Skeletal muscle tissue (tissue), 4 donors: ENCODE measurements around the gene ZFP37. TPM values are rescaled to one million over a fixed set of nuclear protein-coding genes. Genes with fewer than 3 reads are reported as not detected.
"Not testable (repeated sequence)": the region's sequence is repeated elsewhere in the genome, so short reads cannot be mapped to it uniquely, and the experiment has no call there.

Source experiments
- H3K27ac ChIP-seq: one replicate; pipeline ENCODE4 v1.7.0; 2013; ENCODE audit warnings: mild to moderate bottlenecking, low read depth, low read length, inconsistent platforms
- H3K27me3 ChIP-seq, 3 donors: one replicate each; pipeline ENCODE4 v1.7.0; 2013; ENCODE audit warnings: low read length in 3 of 3; ENCODE audit not compliant: control insufficient read depth in 3 of 3, insufficient read depth in 3 of 3
- H3K36me3 ChIP-seq, 3 donors: one replicate each; pipeline ENCODE4 v1.7.0; 2013; ENCODE audit warnings: low read length in 3 of 3; ENCODE audit not compliant: control insufficient read depth in 3 of 3, insufficient read depth in 3 of 3
- H3K4me1 ChIP-seq, 3 donors: one replicate each; pipeline ENCODE4 v1.7.0; 2013; ENCODE audit warnings: low read length in 3 of 3, mild to moderate bottlenecking in 3 of 3; ENCODE audit not compliant: control insufficient read depth in 3 of 3, insufficient read depth in 3 of 3
- H3K4me3 ChIP-seq, 3 donors: one replicate each; pipeline ENCODE4 v1.7.0; 2013; ENCODE audit warnings: low read length in 3 of 3
- H3K9ac ChIP-seq, 3 donors: one replicate each; pipeline ENCODE4 v1.7.0; 2013; ENCODE audit warnings: low read length in 3 of 3, mild to moderate bottlenecking in 3 of 3, moderate library complexity in 2 of 3, low read depth in 1 of 3
- H3K9me3 ChIP-seq, 3 donors: one replicate each; pipeline ENCODE4 v1.7.0; 2013; ENCODE audit warnings: low read length in 3 of 3; ENCODE audit not compliant: control insufficient read depth in 3 of 3
- total RNA-seq: library from RNA; depleted of rRNA; stranded (reverse); fragments of >200 nt; gene quantifications from one replicate; pipeline ENCODE4 v1.2.3, GENCODE V29; 2014
- donor health status: Osteomylitis.

The ZFP37 gene
- total RNA-seq, 1 donor from 2014 or later, result 3.1 TPM

DNA sequence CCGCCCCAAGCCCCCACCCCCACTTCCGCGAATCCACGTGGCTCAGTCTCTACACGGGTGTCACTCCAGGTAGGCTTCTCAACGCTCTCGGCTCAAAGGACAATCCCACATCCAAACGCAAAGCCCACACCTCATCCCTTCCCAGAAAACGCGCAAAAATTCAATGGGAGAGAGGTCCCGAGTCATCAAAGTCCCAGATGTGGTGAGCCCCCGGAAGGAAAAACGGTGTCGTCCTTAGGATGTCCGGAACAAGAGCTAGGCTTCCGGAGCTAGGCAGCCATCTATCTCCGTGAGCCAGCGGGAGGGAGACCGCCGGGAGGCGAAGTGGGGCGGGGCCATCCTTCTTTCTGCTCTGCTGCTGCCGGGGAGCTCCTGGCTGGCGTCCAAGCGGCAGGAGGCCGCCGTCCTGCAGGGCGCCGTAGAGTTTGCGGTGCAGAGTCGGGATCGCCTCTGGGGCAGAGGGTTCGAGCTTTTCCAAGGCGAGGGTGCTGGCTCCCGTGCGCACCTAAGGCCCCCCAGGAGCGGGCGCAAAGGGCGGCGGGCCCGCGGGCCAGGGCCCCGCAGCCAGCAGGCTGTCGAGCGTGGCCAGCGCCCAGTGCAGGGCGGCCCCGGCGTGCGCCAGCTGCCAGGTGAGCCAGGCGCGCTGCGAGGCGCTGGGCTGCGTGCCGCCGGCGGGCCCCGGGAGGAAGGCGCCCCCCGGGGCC lies 3.2 kb upstream of the ZFP37 start:
- peak overlapping the region in 1 of 3 donors; percentile 13 for H3K4me3 ChIP-seq
- H3K9ac ChIP-seq, result not testable (repeated sequence)

GRCh38 chr9:113057193-113057592 lies 669 bp upstream of the ZFP37 start:
- H3K9me3 ChIP-seq, result peaks cover 5 to 31% (median 19%) of the 10 kb centered on the region in 3 donors
- H3K27ac ChIP-seq, result peak overlapping the region; percentile 21
- peaks cover 15 to 17% (median 16%) of the 10 kb centered on the region in 3 donors for H3K27me3 ChIP-seq

More for the DNA sequence above, 3.2 kb upstream of the ZFP37 start:
- not testable (repeated sequence) for H3K27ac ChIP-seq, H3K36me3 ChIP-seq
- Histone ChIP-seq H3K9me3 (peaks cover 5 to 19% (median 12%) of the 10 kb centered on the region in 3 donors), H3K4me1 (peaks cover 4 to 10% (median 9%) of the 10 kb centered on the region in 3 donors), H3K27me3 (peaks cover 21 to 24% (median 22%) of the 10 kb centered on the region in 3 donors)

GRCh38 chr9:113042884-113043657 lies 13.5 kb downstream of the ZFP37 start:
- Histone ChIP-seq H3K4me3 (peak overlapping the region in 1 of 3 donors; percentile 8), H3K9me3 (peaks cover 26 to 76% (median 46%) of the 10 kb centered on the region in 3 donors), H3K27me3 (no peaks in the 10 kb centered on the region), H3K36me3 (peaks cover 17 to 36% (median 28%) of the 10 kb centered on the region in 3 donors), H3K4me1 (no peaks in the 10 kb centered on the region), H3K9ac (no peak overlapping the region), H3K27ac (no peak overlapping the region)

More at GRCh38 chr9:113057193-113057592, 669 bp upstream of the ZFP37 start:
- Histone ChIP-seq H3K9ac (peak overlapping the region in 2 of 3 donors; percentile 65 to 84), H3K36me3 (no peaks in the 10 kb centered on the region), H3K4me1 (peaks cover 4 to 10% (median 9%) of the 10 kb centered on the region in 3 donors), H3K4me3 (peak overlapping the region; percentile 96 to 99 (median 98))

GRCh38 chr9:113026200-113026599 lies 30.3 kb downstream of the ZFP37 start:
- Histone ChIP-seq H3K9me3 (peaks cover 3 to 18% (median 8%) of the 10 kb centered on the region in 3 donors), H3K27ac (no peak overlapping the region), H3K27me3 (no peaks in the 10 kb centered on the region), H3K4me1 (no peaks in the 10 kb centered on the region), H3K36me3 (no peaks in the 10 kb centered on the region), H3K9ac (no peak overlapping the region), H3K4me3 (no peak overlapping the region)

- Histone ChIP-seq H3K4me3 (no peak overlapping the region), H3K36me3 (no peaks in the 10 kb centered on the region), H3K27me3 (no peaks in the 10 kb centered on the region), H3K9ac (no peak overlapping the region), H3K27ac (no peak overlapping the region), H3K9me3 (peaks cover 2 to 12% (median 4%) of the 10 kb centered on the region in 3 donors), H3K4me1 (no peaks in the 10 kb centered on the region)
These were observed 38.3 kb downstream of the ZFP37 start for GRCh38 chr9:113018247-113018646.

DNA sequence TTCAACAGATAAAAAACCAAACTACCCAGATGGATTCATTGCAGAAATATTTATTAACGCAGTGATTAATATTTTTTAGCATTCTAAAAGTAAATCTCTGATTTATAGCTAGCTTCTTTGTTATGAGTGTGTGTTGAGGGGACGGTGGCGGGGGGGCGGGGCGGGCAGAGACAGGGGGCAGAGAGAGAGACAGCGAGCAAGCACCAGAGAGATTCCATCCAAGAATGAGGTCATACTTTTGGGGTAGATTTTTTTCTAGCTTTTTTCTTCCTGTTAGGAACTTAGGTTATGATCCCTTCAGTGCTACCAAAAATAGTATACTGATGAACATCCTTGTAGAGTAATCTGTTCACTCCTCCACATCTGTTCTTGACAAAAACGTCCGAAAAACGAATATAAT lies 44.0 kb downstream of the ZFP37 start:
- H3K9ac ChIP-seq, result no peak overlapping the region
- H3K9me3 ChIP-seq, result peaks cover 2 to 5% (median 4%) of the 10 kb centered on the region in 3 donors
- H3K27me3 ChIP-seq, result no peaks in the 10 kb centered on the region
- no peak overlapping the region for H3K27ac ChIP-seq
- H3K4me1 ChIP-seq, result no peaks in the 10 kb centered on the region
- no peaks in the 10 kb centered on the region for H3K36me3 ChIP-seq
- H3K4me3 ChIP-seq, result peak overlapping the region in 1 of 3 donors; percentile 69

DNA sequence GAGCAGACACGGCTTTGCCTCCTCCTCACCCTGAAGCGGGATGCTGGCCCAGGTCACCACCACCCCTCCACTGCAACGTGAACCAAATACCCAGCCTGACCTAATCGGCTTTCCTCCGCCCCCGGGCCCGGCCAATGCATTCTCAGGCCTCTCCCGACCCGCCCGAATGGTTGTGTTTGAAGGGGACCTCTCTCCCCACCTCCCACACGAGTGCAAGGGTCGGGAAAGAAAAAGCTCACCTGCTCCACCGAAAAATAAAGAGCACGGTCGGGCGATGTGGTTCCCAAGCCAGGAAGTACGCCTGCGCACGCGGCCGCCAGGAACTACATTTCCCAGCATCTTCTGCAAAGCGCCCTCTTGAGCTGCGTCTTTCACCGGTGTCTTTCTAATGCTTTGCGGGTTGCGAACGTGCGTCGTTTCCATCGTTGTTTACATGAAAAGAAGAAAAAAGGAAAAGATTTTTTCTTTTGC lies 44.6 kb downstream of the ZFP37 start, which contains the start of gene ZNF883:
Gene ZNF883, minus strand, starts transcription at position 282 of the 471 bp plus-strand sequence.
- H3K9ac ChIP-seq, result no peak within 1 kb of the TSS

DNA sequence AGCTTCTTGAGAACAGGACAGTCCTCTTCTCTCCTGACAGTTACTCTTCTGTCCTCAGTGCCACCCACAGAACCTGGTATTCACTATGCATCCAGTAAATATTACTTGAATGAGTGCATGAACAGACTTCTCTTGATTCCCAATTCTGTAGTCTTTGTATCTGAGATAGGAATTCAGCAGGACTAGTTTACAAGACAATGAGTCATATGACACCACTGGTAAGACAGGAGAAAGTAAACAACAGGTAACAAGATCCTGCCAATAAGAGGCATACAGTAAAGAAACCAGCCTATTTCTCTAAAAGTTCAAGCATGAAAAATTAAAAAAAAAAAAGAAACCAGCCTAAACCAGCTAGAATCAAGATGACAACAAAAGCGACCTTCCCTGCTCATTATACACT lies 50.7 kb downstream of the ZFP37 start:
- Histone ChIP-seq H3K36me3 (no peaks in the 10 kb centered on the region), H3K9me3 (peaks cover 0 to 13% (median 2%) of the 10 kb centered on the region in 3 donors), H3K4me3 (no peak overlapping the region), H3K27ac (no peak overlapping the region), H3K9ac (no peak overlapping the region), H3K4me1 (no peaks in the 10 kb centered on the region), H3K27me3 (no peaks in the 10 kb centered on the region)

More for the DNA sequence above, 44.6 kb downstream of the ZFP37 start, which contains the start of gene ZNF883:
- Histone ChIP-seq H3K4me3 (peak within 1 kb of the TSS; percentile 48 to 69 (median 52)), H3K9me3 (peaks cover 2 to 8% (median 4%) of the 10 kb centered on the region in 3 donors), H3K27me3 (no peaks in the 10 kb centered on the region), H3K27ac (no peak within 1 kb of the TSS), H3K4me1 (no peaks in the 10 kb centered on the region), H3K36me3 (no peaks in the 10 kb centered on the region)

- Histone ChIP-seq H3K27me3 (no peaks in the 10 kb centered on the region), H3K9ac (no peak overlapping the region), H3K9me3 (peaks cover 15 to 40% (median 15%) of the 10 kb centered on the region in 3 donors), H3K36me3 (peaks cover 0 to 12% (median 2%) of the 10 kb centered on the region in 3 donors), H3K4me1 (no peaks in the 10 kb centered on the region), H3K27ac (no peak overlapping the region), H3K4me3 (peak overlapping the region in 1 of 3 donors; percentile 18)
These were observed 59.1 kb downstream of the ZFP37 start for GRCh38 chr9:112997236-112997941.
